ENCODE results near the gene CPT1B.

The CPT1B gene

GRCh38 chr22:50569041-50569459, 9.2 kb downstream of the CPT1B start:
- no peak overlapping the region for H3K4me3 ChIP-seq (ENCODE audit: low read depth, low read length)
- DNase-seq (ENCODE audit: low read depth): no peak
- TF ChIP-seq CTCF (IDR thresholded peaks at IDR 0.05; ENCODE audit: insufficient read depth, low read depth, low read length, missing control alignments): no peak

DNA sequence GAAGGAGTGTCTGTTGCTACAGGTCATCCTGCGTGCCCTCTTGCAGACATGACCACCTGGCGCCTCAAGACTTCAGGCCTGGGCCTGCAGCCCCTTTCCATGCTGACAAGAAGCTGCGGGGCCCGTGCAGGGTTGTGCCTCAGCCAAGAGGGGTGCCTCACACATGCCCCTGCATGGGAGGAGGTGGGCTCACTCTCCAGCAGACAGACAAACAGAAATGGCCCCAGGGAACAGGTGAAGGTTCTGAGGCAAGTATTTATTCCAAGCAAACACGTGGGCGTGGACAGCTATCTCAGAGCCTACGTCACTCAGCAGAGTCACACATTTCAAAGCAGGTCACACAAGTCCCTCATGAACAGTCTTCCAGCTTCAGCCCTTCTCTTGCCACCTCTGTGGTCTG, 9.6 kb downstream of the CPT1B start:
- H3K4me3 ChIP-seq (ENCODE audit: low read depth, low read length): no peak overlapping the region
- TF ChIP-seq CTCF (IDR thresholded peaks at IDR 0.05; ENCODE audit: insufficient read depth, low read depth, low read length, missing control alignments): no peak
- DNase-seq (ENCODE audit: low read depth): no peak

GRCh38 chr22:50567721-50568252, 10.4 kb downstream of the CPT1B start:
- TF ChIP-seq CTCF (IDR thresholded peaks at IDR 0.05; ENCODE audit: insufficient read depth, low read depth, low read length, missing control alignments): no peak
- DNase-seq (ENCODE audit: low read depth): no peak

DNA sequence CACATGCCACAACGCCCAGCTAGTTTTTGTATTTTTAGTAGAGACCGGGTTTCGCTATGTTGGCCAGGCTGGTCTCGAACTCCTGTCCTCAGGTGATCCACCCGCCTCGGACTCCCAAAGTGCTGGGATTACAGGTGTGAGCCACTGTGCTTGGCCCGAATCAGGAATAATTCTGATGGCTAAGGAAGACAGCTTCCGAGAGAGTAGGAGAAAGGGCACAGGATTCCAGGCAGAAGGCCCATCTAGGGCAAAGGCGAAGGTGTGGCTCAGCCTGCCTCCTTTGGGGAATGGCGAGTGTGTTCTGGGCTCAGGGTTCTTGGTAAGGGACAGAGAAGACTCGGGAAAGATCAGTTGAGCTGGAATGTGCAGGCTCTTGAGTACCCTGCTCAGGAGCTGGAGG, 13.9 kb downstream of the CPT1B start:
- no peak for TF ChIP-seq CTCF (IDR thresholded peaks at IDR 0.05; ENCODE audit: insufficient read depth, low read depth, low read length, missing control alignments)
- H3K4me3 ChIP-seq (ENCODE audit: low read depth, low read length): no peak overlapping the region
- no peak for DNase-seq (ENCODE audit: low read depth)

More at GRCh38 chr22:50567721-50568252, 10.4 kb downstream of the CPT1B start:
- H3K4me3 ChIP-seq (ENCODE audit: low read depth, low read length): no peak overlapping the region

DNA sequence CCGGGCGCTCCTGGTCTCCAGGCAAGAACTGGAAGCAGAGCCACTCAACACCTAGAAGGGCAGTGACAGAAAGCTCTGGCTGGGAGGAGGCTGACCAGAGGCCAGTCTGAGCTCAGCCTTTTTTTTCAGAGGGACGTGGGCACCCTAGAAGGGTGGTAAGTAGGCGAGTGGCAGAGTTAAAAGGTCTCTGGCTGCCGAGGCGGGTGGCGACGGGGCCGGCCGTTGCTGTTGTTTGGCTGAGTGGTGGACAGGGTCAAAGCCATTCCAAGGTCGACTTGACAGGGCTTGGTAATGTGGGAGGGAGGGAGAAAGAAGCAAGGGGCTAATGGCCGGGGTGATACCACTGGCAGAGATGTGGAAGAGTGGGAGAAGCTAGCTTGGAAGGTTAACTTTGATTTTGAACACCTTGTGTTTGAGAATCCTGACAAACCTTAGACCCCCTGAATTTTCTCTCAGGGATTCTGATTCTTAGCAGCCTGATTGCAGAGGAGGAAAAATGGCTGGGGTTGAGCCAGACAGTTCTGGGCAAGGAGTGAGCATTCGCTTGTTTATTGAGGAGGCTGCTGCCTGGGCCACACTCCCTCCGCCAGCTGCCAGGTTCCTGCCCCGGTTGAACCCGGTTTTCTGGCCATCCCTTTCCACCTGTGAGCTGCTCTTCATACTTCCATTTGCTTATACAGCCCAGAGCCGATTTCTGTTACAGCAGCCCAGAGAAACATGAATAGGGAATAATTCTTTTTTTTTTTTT, 14.6 kb downstream of the CPT1B start:
- TF ChIP-seq CTCF (IDR thresholded peaks at IDR 0.05; ENCODE audit: insufficient read depth, low read depth, low read length, missing control alignments): no peak
- H3K4me3 ChIP-seq (ENCODE audit: low read depth, low read length): peak overlapping the region; percentile 81
- DNase-seq (ENCODE audit: low read depth): no peak

DNA sequence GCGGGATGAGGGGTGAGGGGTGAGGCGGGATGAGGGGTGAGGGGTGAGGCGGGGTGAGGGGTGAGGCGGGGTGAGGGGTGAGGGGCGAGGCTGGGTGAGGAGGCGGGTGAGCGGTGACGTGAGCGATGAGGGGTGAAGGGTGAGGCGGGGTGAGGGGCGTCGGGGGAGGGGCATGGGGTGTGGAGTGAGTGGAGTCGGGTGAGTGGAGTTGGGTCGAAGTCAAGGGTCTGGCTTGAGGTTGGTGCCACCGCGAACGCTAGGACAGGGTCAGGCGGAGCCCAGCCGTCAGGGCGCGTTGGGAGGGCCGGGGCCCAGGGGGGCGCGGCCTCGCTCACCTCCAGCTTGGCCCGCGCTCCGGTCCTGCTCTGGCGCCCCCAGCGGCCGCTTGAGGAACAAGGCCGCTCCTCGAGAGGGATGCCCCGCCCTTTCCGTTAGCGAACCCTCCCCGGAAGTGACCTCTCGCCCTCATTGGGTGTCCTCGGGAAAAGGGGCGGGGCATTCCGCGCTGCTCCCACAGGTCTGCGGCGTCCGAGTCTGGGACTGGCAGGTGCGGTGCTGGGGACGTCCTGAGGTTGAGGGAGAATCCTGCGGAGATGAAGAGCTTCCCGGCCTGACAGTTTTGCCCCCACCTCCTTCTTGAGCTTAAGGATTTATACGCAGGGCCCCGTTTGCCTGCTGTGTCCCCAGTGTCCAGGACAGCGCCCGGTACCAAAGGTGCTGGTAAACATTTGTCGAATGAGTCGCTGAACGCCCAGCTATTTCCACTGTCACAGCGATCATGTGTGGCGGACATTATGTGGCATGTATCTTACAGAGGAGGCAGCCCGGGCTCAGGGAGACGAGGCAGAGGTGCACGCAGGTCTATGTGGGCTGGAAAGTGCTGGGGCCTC, 15.5 kb downstream of the CPT1B start, which contains the start of gene SYCE3:
Gene SYCE3 (minus strand): TSS at position 397 of the 890 bp plus-strand sequence. CDS start 6,514 bp downstream, outside the sequence.
- TF ChIP-seq CTCF (IDR thresholded peaks at IDR 0.05; ENCODE audit: insufficient read depth, low read depth, low read length, missing control alignments): peak; percentile 94
- H3K4me3 ChIP-seq (ENCODE audit: low read depth, low read length): peak within 1 kb of the TSS; percentile 81
- peak; percentile 97 for DNase-seq (ENCODE audit: low read depth)
